Measurements from ENCODE around the gene DHRSX. TPM values are rescaled to one million over a fixed set of nuclear protein-coding genes. Genes with fewer than 3 reads are reported as not detected.
"Not testable (repeated sequence)": the region's sequence is repeated elsewhere in the genome, so short reads cannot be mapped to it uniquely, and the experiment has no call there.

The DHRSX gene
- total RNA-seq, 3 donors from 2014 or later: 24.9 to 52.4 (median 37.5) TPM

DNA sequence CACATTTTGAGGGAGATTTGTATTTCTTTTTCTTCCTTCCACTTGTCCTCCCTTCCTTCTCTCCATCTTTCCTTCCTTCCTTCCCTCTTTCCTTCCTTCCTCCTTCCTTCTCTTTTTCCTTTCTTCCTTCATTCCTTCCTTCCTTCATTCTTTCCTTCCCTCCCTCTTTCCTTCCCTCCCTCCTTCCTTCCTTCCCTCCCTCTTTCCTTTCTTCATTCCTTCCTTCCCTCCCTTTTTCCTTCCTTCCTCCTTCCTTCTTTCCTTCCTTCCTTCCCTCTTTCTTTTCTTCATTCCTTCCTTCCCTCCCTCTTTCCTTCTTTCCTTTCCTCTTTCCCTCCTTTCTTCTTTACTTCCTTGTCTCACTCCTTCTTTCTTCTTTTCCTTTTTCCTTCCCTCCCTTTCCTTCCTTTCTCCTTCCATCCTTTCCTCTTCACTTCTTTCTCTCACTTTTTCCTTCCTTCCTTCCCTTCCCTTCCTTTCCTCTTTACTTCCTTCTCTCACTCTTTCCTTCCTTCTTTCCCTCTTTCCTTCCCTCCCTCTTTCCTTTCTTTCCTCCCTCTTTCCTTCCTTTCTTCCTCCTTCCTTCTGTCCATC, 74.4 kb downstream of the DHRSX start:
- TF ChIP-seq, protein P1, sequence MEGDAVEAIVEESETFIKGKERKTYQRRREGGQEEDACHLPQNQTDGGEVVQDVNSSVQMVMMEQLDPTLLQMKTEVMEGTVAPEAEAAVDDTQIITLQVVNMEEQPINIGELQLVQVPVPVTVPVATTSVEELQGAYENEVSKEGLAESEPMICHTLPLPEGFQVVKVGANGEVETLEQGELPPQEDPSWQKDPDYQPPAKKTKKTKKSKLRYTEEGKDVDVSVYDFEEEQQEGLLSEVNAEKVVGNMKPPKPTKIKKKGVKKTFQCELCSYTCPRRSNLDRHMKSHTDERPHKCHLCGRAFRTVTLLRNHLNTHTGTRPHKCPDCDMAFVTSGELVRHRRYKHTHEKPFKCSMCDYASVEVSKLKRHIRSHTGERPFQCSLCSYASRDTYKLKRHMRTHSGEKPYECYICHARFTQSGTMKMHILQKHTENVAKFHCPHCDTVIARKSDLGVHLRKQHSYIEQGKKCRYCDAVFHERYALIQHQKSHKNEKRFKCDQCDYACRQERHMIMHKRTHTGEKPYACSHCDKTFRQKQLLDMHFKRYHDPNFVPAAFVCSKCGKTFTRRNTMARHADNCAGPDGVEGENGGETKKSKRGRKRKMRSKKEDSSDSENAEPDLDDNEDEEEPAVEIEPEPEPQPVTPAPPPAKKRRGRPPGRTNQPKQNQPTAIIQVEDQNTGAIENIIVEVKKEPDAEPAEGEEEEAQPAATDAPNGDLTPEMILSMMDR (IDR thresholded peaks at IDR 0.05): no peak
- Histone ChIP-seq H3K4me3 (no peak overlapping the region), H3K4me1 (ENCODE audit: low read depth) (no peaks in the 10 kb centered on the region), H3K36me3 (ENCODE audit: low read depth) (no peaks in the 10 kb centered on the region), H3K9me3 (peaks cover 5% of the 10 kb centered on the region)
- DNase-seq (no peak), ATAC-seq (no peak)
- intact Hi-C loops (cut with DNase I, micrococcal nuclease): no loop called here

DNA sequence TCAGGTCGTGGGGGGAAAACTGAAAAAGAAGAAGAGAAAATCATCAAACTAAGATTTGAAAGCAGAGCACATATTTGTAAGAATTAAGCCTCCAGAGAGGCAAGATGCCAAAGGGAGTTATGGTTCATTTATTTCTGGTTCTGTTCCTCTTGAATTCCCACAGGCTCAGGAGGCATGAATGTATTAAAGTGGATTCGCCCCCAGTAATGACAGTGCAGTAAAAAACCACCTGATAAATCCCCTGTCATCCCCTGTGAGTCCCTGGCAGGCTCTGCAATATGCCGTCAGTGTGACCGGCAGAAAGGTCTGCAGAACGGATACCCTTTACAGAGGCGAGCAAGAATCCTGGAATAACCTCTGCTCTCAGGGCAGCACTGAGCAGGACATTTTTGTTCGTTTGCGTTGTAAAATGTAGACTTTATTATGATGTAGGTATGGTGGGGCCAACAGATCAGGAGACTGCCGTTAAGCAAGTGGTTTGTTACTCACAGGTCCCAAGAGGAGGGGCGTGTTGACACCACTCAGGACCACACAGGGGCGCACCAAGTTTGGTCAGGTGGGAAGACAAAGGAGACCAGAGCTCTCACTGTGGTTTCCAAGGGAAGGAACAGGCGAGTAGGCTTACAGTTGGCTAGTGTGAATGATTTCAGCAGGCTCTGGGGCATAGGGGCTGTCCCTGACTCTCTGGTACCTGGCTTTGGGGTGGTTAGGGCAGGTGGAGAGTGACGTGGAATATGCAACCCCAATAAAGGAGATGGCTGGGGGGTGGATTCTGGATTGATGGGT, 75.3 kb downstream of the DHRSX start:
- TF ChIP-seq, protein P1 (IDR thresholded peaks at IDR 0.05): no peak
- Histone ChIP-seq H3K4me3 (no peak overlapping the region), H3K4me1 (ENCODE audit: low read depth) (no peaks in the 10 kb centered on the region), H3K36me3 (ENCODE audit: low read depth) (no peaks in the 10 kb centered on the region), H3K9me3 (peaks cover 5% of the 10 kb centered on the region)
- intact Hi-C loops (cut with DNase I, micrococcal nuclease): no loop called here
- DNase-seq: no peak
- no peak for ATAC-seq

DNA sequence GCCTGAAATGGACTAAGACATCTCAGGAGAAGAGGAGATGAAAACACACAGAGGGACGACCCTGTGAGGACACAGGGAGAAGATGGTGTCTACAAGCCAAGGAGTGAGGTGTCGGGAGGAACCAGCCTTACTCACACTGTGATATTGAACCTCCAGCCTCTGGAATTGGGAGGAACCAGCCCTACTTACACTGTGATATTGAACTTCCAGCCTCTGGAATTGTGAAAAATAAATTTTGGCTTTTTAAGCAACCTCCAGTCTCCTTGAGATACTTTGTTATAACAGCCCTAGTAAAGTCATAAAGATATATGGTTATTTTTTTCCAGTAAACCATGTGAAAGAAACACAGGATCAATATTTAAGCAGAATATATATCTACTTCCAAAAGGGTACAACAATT, 76.5 kb downstream of the DHRSX start:
- Histone ChIP-seq H3K4me1 (ENCODE audit: low read depth) (no peaks in the 10 kb centered on the region), H3K36me3 (ENCODE audit: low read depth) (no peaks in the 10 kb centered on the region), H3K9me3 (peaks cover 5% of the 10 kb centered on the region), H3K4me3 (no peak overlapping the region)
- TF ChIP-seq, protein P1 (IDR thresholded peaks at IDR 0.05): no peak
- ATAC-seq: no peak
- intact Hi-C loops (cut with DNase I, micrococcal nuclease): no loop called here
- DNase-seq: no peak

DNA sequence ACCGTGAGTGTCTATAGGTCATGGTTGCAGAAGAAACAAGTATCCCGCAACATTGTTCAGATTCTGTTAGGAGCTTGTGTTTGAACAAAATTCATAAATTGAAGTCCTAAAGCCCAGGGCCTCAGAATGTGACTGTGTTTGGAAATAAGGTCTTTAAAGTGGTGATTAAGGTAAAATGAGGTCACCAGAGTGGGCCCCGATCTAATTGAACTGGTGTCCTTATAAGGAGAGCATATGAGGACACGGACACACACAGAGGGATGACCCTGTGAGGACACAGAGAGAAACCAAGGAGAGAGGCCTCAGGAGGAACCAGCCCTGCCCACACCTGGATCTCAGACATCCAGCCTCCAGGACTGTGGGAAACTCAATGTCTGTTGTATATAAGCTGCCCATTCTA, 76.9 kb downstream of the DHRSX start:
- no peak overlapping the region for H3K4me3 ChIP-seq
- TF ChIP-seq, protein P1 (IDR thresholded peaks at IDR 0.05): no peak
- intact Hi-C loops (cut with DNase I, micrococcal nuclease): no loop called here
- DNase-seq (no peak), ATAC-seq (no peak)
- no peaks in the 10 kb centered on the region for H3K4me1 ChIP-seq (ENCODE audit: low read depth)
- H3K9me3 ChIP-seq: peaks cover 5% of the 10 kb centered on the region
- no peaks in the 10 kb centered on the region for H3K36me3 ChIP-seq (ENCODE audit: low read depth)

DNA sequence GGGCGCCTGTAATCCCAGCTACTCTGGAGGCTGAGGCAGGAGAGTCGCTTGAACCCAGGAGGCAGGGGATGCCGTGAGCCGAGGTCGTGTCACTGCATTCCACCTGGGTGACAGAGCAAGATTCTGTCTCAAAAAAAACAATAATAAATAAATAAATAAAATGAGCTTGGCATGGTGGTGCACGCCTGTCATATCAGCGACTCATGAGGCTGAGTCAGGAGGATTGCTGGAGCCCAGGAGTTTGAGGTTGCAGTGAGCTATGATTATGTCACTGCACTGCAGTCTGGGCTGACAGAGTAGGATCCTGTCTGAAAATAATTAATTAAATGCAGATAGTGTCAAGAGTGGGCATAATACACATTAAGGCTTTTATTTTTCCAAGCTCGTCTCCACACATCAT, 77.5 kb downstream of the DHRSX start:
- Histone ChIP-seq H3K4me1 (ENCODE audit: low read depth) (no peaks in the 10 kb centered on the region), H3K36me3 (ENCODE audit: low read depth) (no peaks in the 10 kb centered on the region), H3K9me3 (peaks cover 5% of the 10 kb centered on the region), H3K4me3 (no peak overlapping the region)
- TF ChIP-seq, protein P1 (IDR thresholded peaks at IDR 0.05): no peak
- no peak for DNase-seq
- no peak for ATAC-seq
- intact Hi-C loops (cut with DNase I, micrococcal nuclease): no loop called here

DNA sequence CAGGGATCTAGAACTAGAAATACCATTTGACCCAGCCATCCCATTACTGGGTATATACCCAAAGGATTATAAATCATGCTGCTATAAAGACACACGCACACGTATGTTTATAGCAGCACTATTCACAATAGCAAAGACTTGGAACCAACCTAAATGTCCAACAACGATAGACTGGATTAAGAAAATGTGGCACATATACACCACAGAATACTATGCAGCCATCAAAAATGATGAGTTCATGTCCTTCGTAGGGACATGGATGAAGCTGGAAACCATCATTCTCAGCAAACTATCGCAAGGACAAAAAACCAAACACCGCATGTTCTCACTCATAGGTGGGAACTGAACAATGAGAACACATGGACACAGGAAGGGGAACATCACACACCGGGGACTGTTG, 81.4 kb downstream of the DHRSX start:
- H3K36me3 ChIP-seq (ENCODE audit: low read depth); ATAC-seq; H3K9me3 ChIP-seq; intact Hi-C loops (cut with DNase I, micrococcal nuclease); H3K4me1 ChIP-seq (ENCODE audit: low read depth); DNase-seq; H3K4me3 ChIP-seq: not testable (repeated sequence)
